Mesenteric fat pad (tissue), 1 donor: ENCODE results near the gene MEMO1. TPM values are rescaled to one million over a fixed set of nuclear protein-coding genes. Genes with fewer than 3 reads are reported as not detected.
"Not testable (repeated sequence)": the region's sequence is repeated elsewhere in the genome, so short reads cannot be mapped to it uniquely, and the experiment has no call there.

Experiments used
- DNase-seq: peaks from one replicate; pipeline ENCODE4 v3.0.0-alpha.2; 2020; ENCODE audit warnings: low spot score
- long read RNA-seq: library from polyadenylated mRNA; unstranded; transcript quantifications from one replicate; pipeline ENCODE4 v2.0.0, GENCODE V29; 2020
- total RNA-seq: library from RNA; stranded (reverse); fragmentation: NEBNext Ultra II Directional; extraction: Animal tissue kit (Norgen Biotek cat#: 25700); gene quantifications from one replicate; pipeline ENCODE4 v1.2.1, GENCODE V29; 2021
- donor health status: DM: yes; HTN: yes; CAD: no.

MEMO1 gene
- 38.8 TPM for total RNA-seq
- long read RNA-seq, full-length matches to known transcripts, result 50 of 66 reads
- long read RNA-seq, partial matches to known transcripts, result 4 of 66 reads
- long read RNA-seq, other reads (novel, unspliced or antisense), result 12 of 66 reads

GRCh38 chr2:32010670-32011484 is at the start of gene MEMO1:
Gene MEMO1 (minus strand): TSS chr2:32011008. CDS start chr2:32010247, 761 bp downstream.
- peak; percentile 97 for DNase-seq

- DNase-seq, result no peak
Measured at GRCh38 chr2:32060266-32060665, 49.5 kb upstream of the MEMO1 start.

GRCh38 chr2:32058130-32058529 is 47.3 kb upstream of the MEMO1 start:
- no peak for DNase-seq

GRCh38 chr2:32054583-32054982 is 43.8 kb upstream of the MEMO1 start:
- peak; percentile 6 for DNase-seq

GRCh38 chr2:32051836-32052439 is 41.1 kb upstream of the MEMO1 start:
- DNase-seq, result no peak

- DNase-seq, result peak; percentile 22
Measured at GRCh38 chr2:32043561-32043960, 32.8 kb upstream of the MEMO1 start.

GRCh38 chr2:32039447-32040219 is 28.8 kb upstream of the MEMO1 start, which contains the start of gene DPY30:
Gene DPY30 (minus strand): TSS chr2:32039805. CDS start chr2:32039456, 349 bp downstream.
- peak; percentile 97 for DNase-seq

GRCh38 chr2:32034198-32034887 is 23.5 kb upstream of the MEMO1 start:
- peak; percentile 6 for DNase-seq

GRCh38 chr2:32018789-32019482 is 8.1 kb upstream of the MEMO1 start:
- DNase-seq, result not testable (repeated sequence)

GRCh38 chr2:32012872-32013271 is 2.1 kb upstream of the MEMO1 start:
- DNase-seq, result no peak

GRCh38 chr2:32011485-32011960 is 715 bp upstream of the MEMO1 start:
- no peak for DNase-seq

GRCh38 chr2:32010280-32010669 is 533 bp downstream of the MEMO1 start:
- not testable (repeated sequence) for DNase-seq

GRCh38 chr2:32009516-32010256 is 1.1 kb downstream of the MEMO1 start:
- DNase-seq, result no peak

GRCh38 chr2:32008805-32009515 is 1.8 kb downstream of the MEMO1 start:
- DNase-seq, result no peak

GRCh38 chr2:32007121-32007391 is 3.8 kb downstream of the MEMO1 start:
- DNase-seq, result no peak

- DNase-seq, result no peak
Measured at GRCh38 chr2:32005371-32005976, 5.3 kb downstream of the MEMO1 start.

GRCh38 chr2:32003791-32004190 is 7.0 kb downstream of the MEMO1 start:
- no peak for DNase-seq

- DNase-seq, result no peak
Measured at GRCh38 chr2:32002406-32002805, 8.4 kb downstream of the MEMO1 start.

- DNase-seq, result no peak
Measured at GRCh38 chr2:31999438-31999837, 11.4 kb downstream of the MEMO1 start.
